Kidney epithelial cell (primary cell): ENCODE measurements around the gene DNAJB14. TPM values are rescaled to one million over a fixed set of nuclear protein-coding genes. Genes with fewer than 3 reads are reported as not detected.

Source experiments
- DNase-seq: peaks from one replicate; pipeline ENCODE4 v3.0.0-alpha.2; 2010; ENCODE audit warnings: low read depth
- H3K27me3 ChIP-seq: 2 replicates; pipeline ENCODE4 v1.6.0; 2011; ENCODE audit warnings: low read length; ENCODE audit not compliant: control insufficient read depth, insufficient read depth
- H3K36me3 ChIP-seq: 2 replicates; pipeline ENCODE4 v1.5.1; 2011; ENCODE audit warnings: low read length; ENCODE audit not compliant: control insufficient read depth, insufficient read depth
- H3K4me3 ChIP-seq: 2 replicates; pipeline ENCODE4 v1.5.1; 2011; ENCODE audit warnings: low read depth, mild to moderate bottlenecking, control low read depth, low read length
- CTCF ChIP-seq: IDR thresholded peaks from 2 replicates; pipeline ENCODE4 v1.5.1; 2011; ENCODE audit warnings: mild to moderate bottlenecking, moderate library complexity, low read length, control low read depth, inconsistent platforms; ENCODE audit not compliant: insufficient read depth, poor library complexity, severe bottlenecking
- total RNA-seq: library from RNA; depleted of rRNA; stranded (reverse); fragments of >200 nt; gene quantifications from 2 replicates; pipeline ENCODE4 v1.2.3, GENCODE V29; 2015

Gene DNAJB14
- total RNA-seq, 1 donor from 2014 or later = 20.6 TPM

GRCh38 chr4:99857307-99857706 lies 89.1 kb downstream of the DNAJB14 start:
- TF ChIP-seq CTCF = no peak
- no peaks in the 10 kb centered on the region for H3K36me3 ChIP-seq

GRCh38 chr4:99856166-99856565 lies 90.3 kb downstream of the DNAJB14 start:
- no peaks in the 10 kb centered on the region for H3K36me3 ChIP-seq
- H3K27me3 ChIP-seq = no peaks in the 10 kb centered on the region
- peak; percentile 23 for DNase-seq
- TF ChIP-seq CTCF = no peak
- H3K4me3 ChIP-seq = no peak overlapping the region

More at GRCh38 chr4:99857307-99857706, 89.1 kb downstream of the DNAJB14 start:
- no peak overlapping the region for H3K4me3 ChIP-seq
- no peaks in the 10 kb centered on the region for H3K27me3 ChIP-seq
- no peak for DNase-seq

- Histone ChIP-seq H3K36me3 (no peaks in the 10 kb centered on the region), H3K27me3 (no peaks in the 10 kb centered on the region), H3K4me3 (no peak overlapping the region)
- no peak for TF ChIP-seq CTCF
- no peak for DNase-seq
Observed at GRCh38 chr4:99855678-99856077, 90.7 kb downstream of the DNAJB14 start.

GRCh38 chr4:99853999-99854398 lies 92.4 kb downstream of the DNAJB14 start:
- TF ChIP-seq CTCF = no peak
- H3K36me3 ChIP-seq = no peaks in the 10 kb centered on the region
- no peaks in the 10 kb centered on the region for H3K27me3 ChIP-seq
- no peak for DNase-seq
- H3K4me3 ChIP-seq = no peak overlapping the region

GRCh38 chr4:99853190-99853589 lies 93.2 kb downstream of the DNAJB14 start:
- TF ChIP-seq CTCF = no peak
- no peak overlapping the region for H3K4me3 ChIP-seq
- no peak for DNase-seq
- H3K27me3 ChIP-seq = no peaks in the 10 kb centered on the region
- no peaks in the 10 kb centered on the region for H3K36me3 ChIP-seq

GRCh38 chr4:99852199-99852749 lies 94.1 kb downstream of the DNAJB14 start:
- TF ChIP-seq CTCF = no peak
- no peaks in the 10 kb centered on the region for H3K36me3 ChIP-seq
- H3K27me3 ChIP-seq = no peaks in the 10 kb centered on the region
- H3K4me3 ChIP-seq = no peak overlapping the region
- no peak for DNase-seq
